Mesenchymal stem cell (in vitro differentiated cells and primary cell): ENCODE data around the gene PHACTR2.

Experiments
- DNase-seq: peaks from one replicate; pipeline ENCODE4 v3.0.0-alpha.2; 2013
- H2AFZ ChIP-seq: one replicate; pipeline ENCODE4 v1.6.1; 2013; ENCODE audit warnings: low read depth, mild to moderate bottlenecking, control low read depth, inconsistent platforms, low read length, moderate library complexity
- H2AK5ac ChIP-seq: 2 replicates; pipeline ENCODE4 v1.6.1; 2013; ENCODE audit warnings: low read length, moderate library complexity, mild to moderate bottlenecking, inconsistent platforms; ENCODE audit not compliant: severe bottlenecking
- H2BK120ac ChIP-seq: one replicate; pipeline ENCODE4 v1.6.1; 2013; ENCODE audit warnings: low read depth, mild to moderate bottlenecking, inconsistent platforms, low read length, moderate library complexity
- H2BK12ac ChIP-seq, 2 experiments: one replicate each; pipeline ENCODE4 v1.6.1; 2013; ENCODE audit warnings: inconsistent platforms in 2 of 2, low read length in 2 of 2, mild to moderate bottlenecking in 2 of 2, moderate library complexity in 2 of 2, control low read depth in 1 of 2
- H2BK15ac ChIP-seq: one replicate; pipeline ENCODE4 v1.6.1; 2013; ENCODE audit warnings: mild to moderate bottlenecking, low read depth, inconsistent platforms; ENCODE audit not compliant: poor library complexity, severe bottlenecking
- H2BK5ac ChIP-seq: 2 replicates; pipeline ENCODE4 v1.6.1; 2013; ENCODE audit warnings: low read depth, mild to moderate bottlenecking, low read length, control low read depth, inconsistent platforms; ENCODE audit not compliant: poor library complexity, severe bottlenecking
- H3K14ac ChIP-seq, 2 experiments: one replicate each; pipeline ENCODE4 v1.6.1; 2013; ENCODE audit warnings: inconsistent platforms in 2 of 2, low read length in 2 of 2, control low read depth in 1 of 2, mild to moderate bottlenecking in 1 of 2, moderate library complexity in 1 of 2
- H3K18ac ChIP-seq, 2 experiments: one replicate each; pipeline ENCODE4 v1.6.1; 2013; ENCODE audit warnings: inconsistent platforms in 2 of 2, low read length in 2 of 2, control low read depth in 1 of 2, low read depth in 1 of 2, mild to moderate bottlenecking in 1 of 2
- H3K23ac ChIP-seq, 2 experiments: one replicate each; pipeline ENCODE4 v1.6.1; 2013; ENCODE audit warnings: inconsistent platforms in 2 of 2, low read length in 2 of 2, mild to moderate bottlenecking in 2 of 2, moderate library complexity in 2 of 2, control low read depth in 1 of 2
- H3K27ac ChIP-seq: 2 replicates; pipeline ENCODE4 v1.5.1; 2013; ENCODE audit warnings: mild to moderate bottlenecking, moderate library complexity, low read length, control low read depth, inconsistent platforms; ENCODE audit not compliant: poor library complexity, severe bottlenecking
- H3K27me3 ChIP-seq, 2 experiments: 2 replicates each; pipeline versions ENCODE4 v1.6.1 to v1.7.0; 2013; ENCODE audit warnings: low read length in 2 of 2, mild to moderate bottlenecking in 2 of 2, moderate library complexity in 2 of 2, control low read depth in 1 of 2, inconsistent platforms in 1 of 2; ENCODE audit not compliant: control insufficient read depth in 1 of 2, insufficient read depth in 1 of 2
- H3K36me3 ChIP-seq, 2 experiments: 2 replicates each; pipeline versions ENCODE4 v1.6.1 to v1.7.0; 2013; ENCODE audit warnings: low read length in 2 of 2, control low read depth in 1 of 2, inconsistent platforms in 1 of 2, low read depth in 1 of 2, mild to moderate bottlenecking in 1 of 2; ENCODE audit not compliant: insufficient read depth in 2 of 2, control insufficient read depth in 1 of 2
- H3K4ac ChIP-seq, 2 experiments: one replicate each; pipeline ENCODE4 v1.6.1; 2013; ENCODE audit warnings: inconsistent platforms in 2 of 2, low read length in 2 of 2, mild to moderate bottlenecking in 2 of 2, moderate library complexity in 2 of 2, control low read depth in 1 of 2, low read depth in 1 of 2
- H3K4me1 ChIP-seq: 2 replicates; pipeline ENCODE4 v1.6.1; 2013; ENCODE audit warnings: low read depth, low read length, control low read depth; ENCODE audit not compliant: control insufficient read depth, insufficient read depth
- H3K4me2 ChIP-seq: 2 replicates; pipeline ENCODE4 v1.6.1; 2013; ENCODE audit warnings: low read length, mild to moderate bottlenecking, inconsistent platforms; ENCODE audit not compliant: poor library complexity, severe bottlenecking
- H3K4me3 ChIP-seq, 2 experiments: 2 replicates each; pipeline versions ENCODE4 v1.5.1 to v1.7.0; 2013; ENCODE audit warnings: low read length in 2 of 2, mild to moderate bottlenecking in 2 of 2, control low read depth in 1 of 2, low read depth in 1 of 2; ENCODE audit not compliant: insufficient read depth in 1 of 2
- H3K79me1 ChIP-seq: replicated peaks from 2 replicates; pipeline ENCODE4 v1.6.1; 2013; ENCODE audit warnings: mild to moderate bottlenecking, control low read depth, low read length, inconsistent platforms; ENCODE audit not compliant: poor library complexity, severe bottlenecking
- H3K9ac ChIP-seq: 2 replicates; pipeline ENCODE4 v1.7.0; 2013; ENCODE audit warnings: mild to moderate bottlenecking, low read length, moderate library complexity
- H3K9me3 ChIP-seq: 2 replicates; pipeline ENCODE4 v1.7.0; 2013; ENCODE audit warnings: mild to moderate bottlenecking, low read length; ENCODE audit not compliant: control insufficient read depth
- H4K8ac ChIP-seq: one replicate; pipeline ENCODE4 v1.6.1; 2013; ENCODE audit warnings: inconsistent platforms, mild to moderate bottlenecking, low read length, moderate library complexity
- H4K91ac ChIP-seq: one replicate; pipeline ENCODE4 v1.6.1; 2013; ENCODE audit warnings: mild to moderate bottlenecking, low read length, inconsistent platforms
- WGBS: methylation state at CpG from one replicate; pipeline ENCODE4 v1.1.7; 2013; ENCODE audit warnings: mixed read lengths; 5-methylcytosine and 5-hydroxymethylcytosine counted together

The PHACTR2 gene

GRCh38 chr6:143753678-143754077 lies 75.9 kb downstream of the PHACTR2 start:
- Histone ChIP-seq H3K27me3 (no peaks in the 10 kb centered on the region), H2BK15ac (no peak overlapping the region), H2AFZ (no peak overlapping the region), H4K8ac (no peak overlapping the region), H2AK5ac (no peak overlapping the region), H2BK120ac (no peak overlapping the region), H3K36me3 (peaks cover 4 to 41% of the 10 kb centered on the region in 2 experiments), H3K9ac (no peak overlapping the region), H3K18ac (no peak overlapping the region), H2BK12ac (no peak overlapping the region), H3K9me3 (no peaks in the 10 kb centered on the region), H3K79me1 (peaks cover 2% of the 10 kb centered on the region), H3K27ac (no peak overlapping the region), H3K4me2 (no peak overlapping the region), H3K4me1 (no peaks in the 10 kb centered on the region), H3K4me3 (no peak overlapping the region), H2BK5ac (no peak overlapping the region), H3K4ac (no peak overlapping the region), H3K14ac (no peak overlapping the region), H3K23ac (no peak overlapping the region), H4K91ac (no peak overlapping the region)
- no peak for DNase-seq
- 93% methylated on average over 2 of the region's 4 CpGs for WGBS

GRCh38 chr6:143754204-143754603 lies 76.4 kb downstream of the PHACTR2 start:
- Histone ChIP-seq H3K27me3 (no peaks in the 10 kb centered on the region), H3K79me1 (peaks cover 2% of the 10 kb centered on the region), H3K36me3 (peaks cover 4 to 38% of the 10 kb centered on the region in 2 experiments), H2BK5ac (no peak overlapping the region), H2BK12ac (no peak overlapping the region), H3K4ac (no peak overlapping the region), H4K8ac (no peak overlapping the region), H3K4me3 (no peak overlapping the region), H3K4me1 (no peaks in the 10 kb centered on the region), H3K9me3 (no peaks in the 10 kb centered on the region), H3K14ac (no peak overlapping the region), H4K91ac (no peak overlapping the region), H3K27ac (no peak overlapping the region), H2AFZ (no peak overlapping the region), H3K18ac (no peak overlapping the region), H2BK15ac (no peak overlapping the region), H2BK120ac (no peak overlapping the region), H3K23ac (no peak overlapping the region), H3K4me2 (no peak overlapping the region), H2AK5ac (no peak overlapping the region), H3K9ac (no peak overlapping the region)
- WGBS = 87% methylated on average over 4 of the region's 4 CpGs
- DNase-seq = no peak

GRCh38 chr6:143755301-143755744 lies 77.6 kb downstream of the PHACTR2 start:
- H2BK120ac ChIP-seq = no peak overlapping the region
- no peaks in the 10 kb centered on the region for H3K27me3 ChIP-seq
- no peak overlapping the region for H3K9ac ChIP-seq
- H3K4ac ChIP-seq = no peak overlapping the region
- H3K79me1 ChIP-seq = peaks cover 2% of the 10 kb centered on the region
- H2BK5ac ChIP-seq = no peak overlapping the region
- no peaks in the 10 kb centered on the region for H3K4me1 ChIP-seq
- H4K8ac ChIP-seq = no peak overlapping the region
- no peak overlapping the region for H3K4me2 ChIP-seq
- H3K9me3 ChIP-seq = no peaks in the 10 kb centered on the region
- H3K23ac ChIP-seq = no peak overlapping the region
- H3K18ac ChIP-seq = no peak overlapping the region
- WGBS = 82% methylated on average over 4 of the region's 5 CpGs
- no peak overlapping the region for H3K14ac ChIP-seq
- H3K4me3 ChIP-seq = no peak overlapping the region
- DNase-seq = peak; percentile 19
- no peak overlapping the region for H2BK15ac ChIP-seq
- H2AFZ ChIP-seq = no peak overlapping the region
- H3K36me3 ChIP-seq = peaks cover 5 to 36% of the 10 kb centered on the region in 2 experiments
- no peak overlapping the region for H2AK5ac ChIP-seq
- H3K27ac ChIP-seq = no peak overlapping the region
- no peak overlapping the region for H4K91ac ChIP-seq
- H2BK12ac ChIP-seq = no peak overlapping the region

- H2BK12ac ChIP-seq = no peak overlapping the region
- no peak overlapping the region for H2AFZ ChIP-seq
- no peaks in the 10 kb centered on the region for H3K4me1 ChIP-seq
- H3K9ac ChIP-seq = no peak overlapping the region
- no peaks in the 10 kb centered on the region for H3K27me3 ChIP-seq
- no peak overlapping the region for H4K91ac ChIP-seq
- no peak overlapping the region for H3K4ac ChIP-seq
- no peak overlapping the region for H3K4me3 ChIP-seq
- no peak overlapping the region for H2BK5ac ChIP-seq
- no peak overlapping the region for H3K18ac ChIP-seq
- H2BK120ac ChIP-seq = no peak overlapping the region
- H3K27ac ChIP-seq = no peak overlapping the region
- H3K23ac ChIP-seq = no peak overlapping the region
- DNase-seq = no peak
- H3K4me2 ChIP-seq = no peak overlapping the region
- no peak overlapping the region for H2AK5ac ChIP-seq
- H2BK15ac ChIP-seq = no peak overlapping the region
- H3K36me3 ChIP-seq = peaks cover 7 to 44% of the 10 kb centered on the region in 2 experiments
- 96% methylated on average over 2 of the region's 5 CpGs for WGBS
- no peaks in the 10 kb centered on the region for H3K9me3 ChIP-seq
- peaks cover 3% of the 10 kb centered on the region for H3K79me1 ChIP-seq
- H4K8ac ChIP-seq = no peak overlapping the region
- no peak overlapping the region for H3K14ac ChIP-seq
These were observed 79.6 kb downstream of the PHACTR2 start for GRCh38 chr6:143757346-143757832.
